OCI-LY7 (cell line): Measurements from ENCODE around the gene IL20RA. TPM values are rescaled to one million over a fixed set of nuclear protein-coding genes. Genes with fewer than 3 reads are reported as not detected.

Source experiments
- BruUV-seq: library from RNA; stranded (reverse); fragments of 400-500 nt; replicated peaks from 2 replicates; lab custom pipeline; 2021; lab: Mats Ljungman, UMichigan
- CTCF ChIA-PET: fragments of 300-600 bp; sonication (Branson Sonifier 250); formaldehyde crosslinking; loops from one replicate; lab custom pipeline; 2022; ENCODE audit warnings: antibody characterized with exemption; ENCODE audit not compliant: unreplicated experiment; lab: Charles Lee
- POLR2A ChIA-PET: fragments of 300-600 bp; sonication (Branson Sonifier 250); formaldehyde crosslinking; loops from one replicate; lab custom pipeline; 2022; ENCODE audit warnings: antibody characterized with exemption; lab: Charles Lee
- DNase-seq: peaks from one replicate; pipeline ENCODE4 v3.0.0-alpha.2; 2015; ENCODE audit warnings: low spot score
- H2AFZ ChIP-seq: fragments of 200-600 bp; sonication (generic), shearing (Covaris generic); 2 replicates; pipeline ENCODE4 v1.6.1; 2014; ENCODE audit warnings: mild to moderate bottlenecking, antibody characterized with exemption, low read length, moderate library complexity
- H3K27ac ChIP-seq: fragments of 200-600 bp; sonication (generic); 2 replicates; pipeline ENCODE4 v1.5.1; 2014; ENCODE audit warnings: mixed run types, low read depth, mild to moderate bottlenecking, moderate library complexity, low read length, inconsistent platforms; ENCODE audit not compliant: poor library complexity, severe bottlenecking
- H3K36me3 ChIP-seq: fragments of 200-600 bp; sonication (generic); 2 replicates; pipeline ENCODE4 v1.6.1; 2014; ENCODE audit warnings: mild to moderate bottlenecking, antibody characterized with exemption, low read length, moderate library complexity, mixed read lengths; ENCODE audit not compliant: insufficient read depth
- H3K4me1 ChIP-seq: fragments of 200-600 bp; sonication (generic); 2 replicates; pipeline ENCODE4 v1.5.1; 2014; ENCODE audit warnings: mild to moderate bottlenecking, low read length; ENCODE audit not compliant: insufficient read depth, poor library complexity, severe bottlenecking
- H3K4me2 ChIP-seq: fragments of 200-600 bp; sonication (generic); 2 replicates; pipeline ENCODE4 v1.6.1; 2014; ENCODE audit warnings: mild to moderate bottlenecking, low read length
- H3K4me3 ChIP-seq: fragments of 200-600 bp; sonication (generic); 2 replicates; pipeline ENCODE4 v1.5.1; 2014; ENCODE audit warnings: mild to moderate bottlenecking, low read depth, low read length; ENCODE audit not compliant: poor library complexity, severe bottlenecking
- H3K79me2 ChIP-seq: fragments of 200-600 bp; sonication (generic); 2 replicates; pipeline ENCODE4 v1.6.1; 2016; ENCODE audit warnings: low read depth, mild to moderate bottlenecking, low read length, moderate library complexity, mixed read lengths; ENCODE audit not compliant: insufficient read depth
- H3K9me2 ChIP-seq: fragments of 200-600 bp; sonication (generic); 2 replicates; pipeline ENCODE4 v1.6.1; 2016; ENCODE audit warnings: mild to moderate bottlenecking, low read length, mixed read lengths; ENCODE audit not compliant: insufficient read depth
- H3K9me3 ChIP-seq: fragments of 200-600 bp; sonication (generic); 2 replicates; pipeline ENCODE4 v1.6.1; 2014; ENCODE audit warnings: mild to moderate bottlenecking, mixed run types, low read length, mixed read lengths
- H4K20me1 ChIP-seq: fragments of 200-600 bp; sonication (generic); 2 replicates; pipeline ENCODE4 v1.6.1; 2014; ENCODE audit warnings: mild to moderate bottlenecking, antibody characterized with exemption, low read length, moderate library complexity, mixed read lengths; ENCODE audit not compliant: insufficient read depth
- EZH2phosphoT487 ChIP-seq: fragments of 200-600 bp; sonication (generic); IDR thresholded peaks from 2 replicates; pipeline ENCODE4 v1.6.1; 2018; ENCODE audit warnings: low read depth, borderline replicate concordance, mild to moderate bottlenecking, mixed run types, antibody characterized with exemption, low read length, moderate library complexity, mixed read lengths
- intact Hi-C: fragments of 100-400 bp; cut with micrococcal nuclease; formaldehyde crosslinking; loops from one replicate; pipeline ENCODE4 v1.10.0; 2022; ENCODE audit not compliant: unreplicated experiment
- total RNA-seq, 2 experiments: library from RNA; depleted of rRNA in 1 of 2; stranded (reverse); fragments of >200 nt in 1 of 2; shearing (Covaris generic) in 1 of 2; gene quantifications; 2 replicates each; pipeline ENCODE4 v1.2.3, GENCODE V29; 2014 to 2022
- TF ChIP-seq, protein P1 (sequence below): fragments of 200-600 bp; sonication (generic); conservative IDR thresholded peaks from 2 replicates; pipeline ENCODE4 v1.5.1; 2014; ENCODE audit warnings: mild to moderate bottlenecking, antibody characterized with exemption, low read length, moderate library complexity, mixed read lengths

IL20RA gene
- total RNA-seq, 2 experiments from 2014 or later: not detected

DNA sequence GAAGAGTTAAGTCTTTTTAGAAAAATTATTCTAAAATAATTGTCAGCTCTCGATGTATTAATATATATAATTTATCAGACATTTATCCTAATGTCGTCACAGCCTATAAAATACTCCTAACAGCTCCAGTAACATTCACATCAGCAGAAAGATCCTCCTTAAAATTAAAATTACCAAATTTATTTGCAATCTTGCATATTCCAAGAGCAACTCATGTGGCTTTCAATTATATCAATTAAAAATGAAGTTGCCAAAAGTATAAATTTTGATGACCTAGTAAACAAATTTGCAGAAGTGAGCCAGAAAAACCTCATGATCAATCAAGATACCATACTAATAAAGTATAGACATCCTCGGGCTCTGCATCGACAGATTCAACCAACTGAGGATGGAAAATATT is 60.2 kb downstream of the IL20RA start:
- intact Hi-C loops: no loop called here
- no peaks in the 10 kb centered on the region for H3K9me2 ChIP-seq
- DNase-seq: no peak
- no peak overlapping the region for H3K4me3 ChIP-seq
- TF ChIP-seq, protein P1, sequence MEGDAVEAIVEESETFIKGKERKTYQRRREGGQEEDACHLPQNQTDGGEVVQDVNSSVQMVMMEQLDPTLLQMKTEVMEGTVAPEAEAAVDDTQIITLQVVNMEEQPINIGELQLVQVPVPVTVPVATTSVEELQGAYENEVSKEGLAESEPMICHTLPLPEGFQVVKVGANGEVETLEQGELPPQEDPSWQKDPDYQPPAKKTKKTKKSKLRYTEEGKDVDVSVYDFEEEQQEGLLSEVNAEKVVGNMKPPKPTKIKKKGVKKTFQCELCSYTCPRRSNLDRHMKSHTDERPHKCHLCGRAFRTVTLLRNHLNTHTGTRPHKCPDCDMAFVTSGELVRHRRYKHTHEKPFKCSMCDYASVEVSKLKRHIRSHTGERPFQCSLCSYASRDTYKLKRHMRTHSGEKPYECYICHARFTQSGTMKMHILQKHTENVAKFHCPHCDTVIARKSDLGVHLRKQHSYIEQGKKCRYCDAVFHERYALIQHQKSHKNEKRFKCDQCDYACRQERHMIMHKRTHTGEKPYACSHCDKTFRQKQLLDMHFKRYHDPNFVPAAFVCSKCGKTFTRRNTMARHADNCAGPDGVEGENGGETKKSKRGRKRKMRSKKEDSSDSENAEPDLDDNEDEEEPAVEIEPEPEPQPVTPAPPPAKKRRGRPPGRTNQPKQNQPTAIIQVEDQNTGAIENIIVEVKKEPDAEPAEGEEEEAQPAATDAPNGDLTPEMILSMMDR: no peak
- TF ChIP-seq EZH2phosphoT487: no peak
- H3K4me2 ChIP-seq: no peak overlapping the region
- no peaks in the 10 kb centered on the region for H3K36me3 ChIP-seq
- no peak overlapping the region for H2AFZ ChIP-seq
- no peaks in the 10 kb centered on the region for H3K79me2 ChIP-seq
- ChIA-PET POLR2A (interaction anchor here (0.7 kb wide), 1 partner anchor 1778 kb away, joined by 3 read pairs; no protein-coding TSS in a partner anchor), CTCF (no interaction called here)
- no peak overlapping the region for H3K27ac ChIP-seq
- no peaks in the 10 kb centered on the region for H4K20me1 ChIP-seq
- no peaks in the 10 kb centered on the region for H3K9me3 ChIP-seq
- no peaks in the 10 kb centered on the region for H3K4me1 ChIP-seq
- BruUV-seq: no TSS peak

DNA sequence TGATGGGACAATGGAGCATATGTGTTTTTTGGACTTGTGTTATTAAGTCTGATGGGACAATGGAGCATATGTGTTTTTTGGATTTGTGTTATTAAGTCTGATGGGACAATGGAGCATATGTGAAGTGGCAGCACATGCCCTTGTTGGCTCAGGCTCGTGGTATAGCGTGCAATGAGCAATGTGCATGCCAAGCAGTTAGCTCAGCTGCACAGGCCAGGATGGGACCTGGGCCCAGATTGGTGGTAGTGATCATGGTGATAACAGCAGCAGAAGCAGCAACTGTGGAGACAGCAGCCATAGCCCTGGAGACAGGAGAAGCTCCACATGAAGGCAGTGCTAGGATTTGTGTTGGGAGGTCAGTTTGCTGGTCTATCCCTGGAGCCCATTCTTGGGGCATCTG is 61.1 kb downstream of the IL20RA start:
- H4K20me1 ChIP-seq: no peaks in the 10 kb centered on the region
- no peak for TF ChIP-seq EZH2phosphoT487
- TF ChIP-seq, protein P1: no peak
- no peak overlapping the region for H3K4me3 ChIP-seq
- no peak overlapping the region for H3K27ac ChIP-seq
- DNase-seq: no peak
- ChIA-PET CTCF (no interaction called here), POLR2A (interaction anchor here (1.4 kb wide), 1 partner anchor 32 kb away, joined by 3 read pairs; no protein-coding TSS in a partner anchor)
- H3K4me1 ChIP-seq: no peaks in the 10 kb centered on the region
- no TSS peak for BruUV-seq
- no peaks in the 10 kb centered on the region for H3K79me2 ChIP-seq
- intact Hi-C loops: no loop called here
- no peak overlapping the region for H2AFZ ChIP-seq
- H3K4me2 ChIP-seq: no peak overlapping the region
- H3K36me3 ChIP-seq: no peaks in the 10 kb centered on the region
- no peaks in the 10 kb centered on the region for H3K9me3 ChIP-seq
- no peaks in the 10 kb centered on the region for H3K9me2 ChIP-seq

DNA sequence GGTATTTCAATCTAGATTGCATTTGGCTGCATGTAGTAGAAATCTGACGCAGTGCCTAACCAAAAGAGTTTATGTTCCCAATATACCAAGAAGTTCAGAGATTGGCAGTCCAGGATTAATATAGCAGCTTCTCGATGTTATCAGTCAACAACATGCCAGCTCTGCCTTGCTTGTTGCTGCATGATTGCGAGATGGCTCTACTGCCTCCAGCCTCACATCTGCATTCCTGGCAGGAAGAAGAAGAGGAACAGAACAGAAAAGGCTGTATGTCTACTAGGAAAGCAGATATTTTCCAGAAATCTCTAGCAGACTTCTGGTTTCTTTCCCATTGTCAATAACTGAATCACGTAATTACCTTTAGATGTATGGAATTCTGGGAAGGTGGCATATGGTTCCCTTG is 61.8 kb downstream of the IL20RA start:
- no peaks in the 10 kb centered on the region for H3K4me1 ChIP-seq
- CTCF ChIA-PET: no interaction called here
- no peak for TF ChIP-seq EZH2phosphoT487
- TF ChIP-seq, protein P1: no peak
- H3K9me3 ChIP-seq: no peaks in the 10 kb centered on the region
- no peaks in the 10 kb centered on the region for H3K79me2 ChIP-seq
- no peak overlapping the region for H3K27ac ChIP-seq
- H2AFZ ChIP-seq: no peak overlapping the region
- intact Hi-C loops: no loop called here
- no peak for DNase-seq
- POLR2A ChIA-PET: interaction anchor here (1.4 kb wide), 1 partner anchor 33 kb away, joined by 3 read pairs; no protein-coding TSS in a partner anchor
- no peaks in the 10 kb centered on the region for H4K20me1 ChIP-seq
- no peak overlapping the region for H3K4me3 ChIP-seq
- BruUV-seq: no TSS peak
- no peak overlapping the region for H3K4me2 ChIP-seq
- no peaks in the 10 kb centered on the region for H3K36me3 ChIP-seq
- no peaks in the 10 kb centered on the region for H3K9me2 ChIP-seq
